ENCODE measurements around the gene LGR5. TPM values are rescaled to one million over a fixed set of nuclear protein-coding genes. Genes with fewer than 3 reads are reported as not detected.

Gene LGR5
- total RNA-seq, 2 experiments from 2014 or later, result not detected

GRCh38 chr12:71442567-71442931 lies 3.0 kb downstream of the LGR5 start:
- Mint-ChIP-seq H3K4me3 (no peak overlapping the region), H3K27ac (no peak overlapping the region), H3K9me3 (peaks cover 2% of the 10 kb centered on the region), H3K36me3 (ENCODE audit: low read depth) (no peaks in the 10 kb centered on the region), H3K27me3 (peaks cover 75% of the 10 kb centered on the region), H3K4me1 (peaks cover 26% of the 10 kb centered on the region)
- no peak for DNase-seq
- ChIA-PET CTCF (no interaction called here), POLR2A (no interaction called here)

- CTCF ChIA-PET, result no interaction called here
- Mint-ChIP-seq H3K4me3 (no peak overlapping the region), H3K4me1 (peaks cover 15% of the 10 kb centered on the region), H3K27ac (no peak overlapping the region), H3K36me3 (ENCODE audit: low read depth) (no peaks in the 10 kb centered on the region), H3K27me3 (peaks cover 57% of the 10 kb centered on the region), H3K9me3 (no peaks in the 10 kb centered on the region)
- DNase-seq, result no peak
- POLR2A ChIA-PET, result no interaction called here
These were observed 5.5 kb downstream of the LGR5 start for GRCh38 chr12:71445071-71445470.

GRCh38 chr12:71447691-71448132 lies 8.1 kb downstream of the LGR5 start:
- DNase-seq, result no peak
- H3K9me3 Mint-ChIP-seq, result no peaks in the 10 kb centered on the region
- no peaks in the 10 kb centered on the region for H3K4me1 Mint-ChIP-seq
- no peak overlapping the region for H3K27ac Mint-ChIP-seq
- no peak overlapping the region for H3K4me3 Mint-ChIP-seq
- H3K27me3 Mint-ChIP-seq, result peaks cover 38% of the 10 kb centered on the region
- CTCF ChIA-PET, result no interaction called here
- POLR2A ChIA-PET, result no interaction called here
- H3K36me3 Mint-ChIP-seq (ENCODE audit: low read depth), result no peaks in the 10 kb centered on the region

GRCh38 chr12:71448150-71448581 lies 8.6 kb downstream of the LGR5 start:
- no peaks in the 10 kb centered on the region for H3K9me3 Mint-ChIP-seq
- H3K27ac Mint-ChIP-seq, result no peak overlapping the region
- no peak for DNase-seq
- peaks cover 36% of the 10 kb centered on the region for H3K27me3 Mint-ChIP-seq
- CTCF ChIA-PET, result no interaction called here
- H3K4me3 Mint-ChIP-seq, result no peak overlapping the region
- no peaks in the 10 kb centered on the region for H3K4me1 Mint-ChIP-seq
- POLR2A ChIA-PET, result no interaction called here
- no peaks in the 10 kb centered on the region for H3K36me3 Mint-ChIP-seq (ENCODE audit: low read depth)

- DNase-seq, result no peak
- no peaks in the 10 kb centered on the region for H3K36me3 Mint-ChIP-seq (ENCODE audit: low read depth)
- POLR2A ChIA-PET, result no interaction called here
- no peak overlapping the region for H3K27ac Mint-ChIP-seq
- H3K9me3 Mint-ChIP-seq, result no peaks in the 10 kb centered on the region
- CTCF ChIA-PET, result interaction anchor here (1.0 to 1.2 kb wide), 2 partner anchors 33 to 57 kb away, joined by 3 to 4 read pairs; no protein-coding TSS in a partner anchor
- H3K4me3 Mint-ChIP-seq, result no peak overlapping the region
- peaks cover 40% of the 10 kb centered on the region for H3K27me3 Mint-ChIP-seq
- H3K4me1 Mint-ChIP-seq, result no peaks in the 10 kb centered on the region
These were observed 9.9 kb downstream of the LGR5 start for GRCh38 chr12:71449373-71450070.

- H3K4me1 Mint-ChIP-seq, result no peaks in the 10 kb centered on the region
- no peak for DNase-seq
- ChIA-PET CTCF (no interaction called here), POLR2A (no interaction called here)
- H3K4me3 Mint-ChIP-seq, result no peak overlapping the region
- peaks cover 28% of the 10 kb centered on the region for H3K27me3 Mint-ChIP-seq
- H3K36me3 Mint-ChIP-seq (ENCODE audit: low read depth), result no peaks in the 10 kb centered on the region
- no peaks in the 10 kb centered on the region for H3K9me3 Mint-ChIP-seq
- no peak overlapping the region for H3K27ac Mint-ChIP-seq
These were observed 12.4 kb downstream of the LGR5 start for GRCh38 chr12:71452006-71452405.

- Mint-ChIP-seq H3K27ac (no peak overlapping the region), H3K27me3 (peaks cover 22% of the 10 kb centered on the region), H3K36me3 (ENCODE audit: low read depth) (no peaks in the 10 kb centered on the region), H3K4me3 (no peak overlapping the region), H3K4me1 (no peaks in the 10 kb centered on the region), H3K9me3 (no peaks in the 10 kb centered on the region)
- ChIA-PET CTCF (no interaction called here), POLR2A (no interaction called here)
- no peak for DNase-seq
These were observed 15.6 kb downstream of the LGR5 start for GRCh38 chr12:71455028-71455737.

- Mint-ChIP-seq H3K4me1 (no peaks in the 10 kb centered on the region), H3K4me3 (no peak overlapping the region), H3K27ac (no peak overlapping the region), H3K27me3 (peaks cover 19% of the 10 kb centered on the region), H3K9me3 (no peaks in the 10 kb centered on the region), H3K36me3 (ENCODE audit: low read depth) (no peaks in the 10 kb centered on the region)
- no peak for DNase-seq
- CTCF ChIA-PET, result interaction anchor here (0.9 kb wide), 1 partner anchor 41 kb away, joined by 3 read pairs; no protein-coding TSS in a partner anchor
- POLR2A ChIA-PET, result no interaction called here
These were observed 16.7 kb downstream of the LGR5 start for GRCh38 chr12:71456316-71456715.

- Mint-ChIP-seq H3K4me3 (no peak overlapping the region), H3K36me3 (ENCODE audit: low read depth) (no peaks in the 10 kb centered on the region), H3K4me1 (no peaks in the 10 kb centered on the region), H3K9me3 (no peaks in the 10 kb centered on the region), H3K27ac (no peak overlapping the region), H3K27me3 (peaks cover 17% of the 10 kb centered on the region)
- CTCF ChIA-PET, result interaction anchor here (0.9 kb wide), 1 partner anchor 41 kb away, joined by 3 read pairs; no protein-coding TSS in a partner anchor
- POLR2A ChIA-PET, result no interaction called here
- no peak for DNase-seq
These were observed 17.4 kb downstream of the LGR5 start for GRCh38 chr12:71456990-71457389.

GRCh38 chr12:71460318-71460717 lies 20.7 kb downstream of the LGR5 start:
- Mint-ChIP-seq H3K4me3 (no peak overlapping the region), H3K9me3 (no peaks in the 10 kb centered on the region), H3K27ac (no peak overlapping the region), H3K36me3 (ENCODE audit: low read depth) (no peaks in the 10 kb centered on the region), H3K27me3 (peaks cover 7% of the 10 kb centered on the region), H3K4me1 (no peaks in the 10 kb centered on the region)
- no peak for DNase-seq
- POLR2A ChIA-PET, result no interaction called here
- CTCF ChIA-PET, result no interaction called here

- Mint-ChIP-seq H3K36me3 (ENCODE audit: low read depth) (no peaks in the 10 kb centered on the region), H3K4me3 (no peak overlapping the region), H3K27me3 (peaks cover 10% of the 10 kb centered on the region), H3K27ac (no peak overlapping the region), H3K9me3 (no peaks in the 10 kb centered on the region), H3K4me1 (no peaks in the 10 kb centered on the region)
- ChIA-PET CTCF (no interaction called here), POLR2A (no interaction called here)
- DNase-seq, result no peak
These were observed 21.4 kb downstream of the LGR5 start for GRCh38 chr12:71460850-71461609.

- H3K27ac Mint-ChIP-seq, result no peak overlapping the region
- no peak for DNase-seq
- no peaks in the 10 kb centered on the region for H3K36me3 Mint-ChIP-seq (ENCODE audit: low read depth)
- peaks cover 14% of the 10 kb centered on the region for H3K27me3 Mint-ChIP-seq
- CTCF ChIA-PET, result no interaction called here
- no peaks in the 10 kb centered on the region for H3K9me3 Mint-ChIP-seq
- H3K4me3 Mint-ChIP-seq, result no peak overlapping the region
- no peaks in the 10 kb centered on the region for H3K4me1 Mint-ChIP-seq
- POLR2A ChIA-PET, result no interaction called here
These were observed 22.3 kb downstream of the LGR5 start for GRCh38 chr12:71461787-71462328.

GRCh38 chr12:71465796-71466195 lies 26.2 kb downstream of the LGR5 start:
- Mint-ChIP-seq H3K4me3 (no peak overlapping the region), H3K9me3 (no peaks in the 10 kb centered on the region), H3K36me3 (ENCODE audit: low read depth) (no peaks in the 10 kb centered on the region), H3K27ac (no peak overlapping the region), H3K27me3 (peaks cover 10% of the 10 kb centered on the region), H3K4me1 (no peaks in the 10 kb centered on the region)
- CTCF ChIA-PET, result no interaction called here
- no peak for DNase-seq
- POLR2A ChIA-PET, result no interaction called here
